ENCODE data around the gene ECHDC1. TPM values are rescaled to one million over a fixed set of nuclear protein-coding genes. Genes with fewer than 3 reads are reported as not detected.

Gene ECHDC1
- total and polyA plus RNA-seq, 2 of the 8 experiments (the other 6 are each of a cell fraction or from before 2014, with no cell fraction given): 11.3 to 60.5 TPM

DNA sequence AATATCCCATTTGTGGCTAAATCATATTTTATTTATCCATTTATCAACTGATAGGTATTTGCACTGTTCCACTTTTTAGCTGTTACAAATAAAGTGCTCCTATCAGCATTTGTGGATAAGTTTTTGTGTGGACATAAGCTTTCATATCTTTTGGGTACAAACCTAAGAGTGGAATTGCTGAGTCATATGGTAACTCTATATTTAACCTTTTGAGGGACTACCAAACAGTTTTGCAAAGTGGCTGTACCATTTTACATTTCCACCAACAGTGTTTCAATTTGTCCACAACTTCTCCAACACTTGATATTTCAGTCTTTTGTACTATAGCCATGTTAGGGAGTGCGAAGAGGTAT lies 23.6 kb upstream of the ECHDC1 start:
- CTCF ChIA-PET (ENCODE audit: partially characterized antibody): interaction anchor here (1.2 kb wide), 1 partner anchor 25 kb away, joined by 3 read pairs; no protein-coding TSS in a partner anchor
- POLR2A ChIA-PET (ENCODE audit: partially characterized antibody): no interaction called here
- WGBS, 2 experiments (ENCODE audit: extremely low coverage in 1 of 2, insufficient coverage in 1 of 2, insufficient read length in 1 of 2, insufficient replicate concordance in 2 of 2, low coverage in 1 of 2, low lambda C conversion rate in 2 of 2, missing lambda C conversion rate in 1 of 2): 90% methylated on average over 1 of the region's 1 CpG; no CpG with 5 or more reads in 1 of the 2 experiments
- Histone ChIP-seq H3K9ac (replicated peaks in 1 of 4; ENCODE audit: extremely low read depth in 1 of 4, low read depth in 3 of 4, low read length in 3 of 4) (no peak overlapping the region), H2AK5ac (ENCODE audit: low read depth, low read length) (no peak overlapping the region), H2BK15ac (ENCODE audit: low read length) (no peak overlapping the region), H3K18ac (ENCODE audit: extremely low read depth, low read length) (no peak overlapping the region), H3K27me3 (replicated peaks in 1 of 4; ENCODE audit: control insufficient read depth in 3 of 4, extremely low read depth in 1 of 4, insufficient read depth in 3 of 4, low read length in 3 of 4) (no peaks in the 10 kb centered on the region), H2BK12ac (ENCODE audit: low read depth, low read length) (no peak overlapping the region), H3K36me3 (ENCODE audit: control insufficient read depth in 2 of 4, insufficient read depth in 4 of 4, low read length in 3 of 4) (no peaks in the 10 kb centered on the region), H2AFZ (ENCODE audit: low read length) (no peak overlapping the region), H4K8ac (ENCODE audit: extremely low read depth, insufficient read depth, low read length) (no peak overlapping the region), H2BK120ac (replicated peaks; ENCODE audit: low read depth, low read length) (no peak overlapping the region), H3K79me2 (ENCODE audit: control insufficient read depth in 1 of 2, insufficient read depth in 2 of 2, low read length in 2 of 2) (no peaks in the 10 kb centered on the region; a peak in 1 of 4 replicates), H3K4ac (replicated peaks; ENCODE audit: insufficient read length, low read depth, low read length) (no peak overlapping the region), H3K56ac (replicated peaks; ENCODE audit: insufficient read length, low read depth, low read length) (no peak overlapping the region), H3K4me3 (ENCODE audit: extremely low read depth in 1 of 4, insufficient read depth in 2 of 4, low read depth in 3 of 4, low read length in 4 of 4) (no peak overlapping the region), H3K4me1 (replicated peaks in 1 of 4; ENCODE audit: control insufficient read depth in 3 of 4, insufficient read depth in 4 of 4, low read length in 3 of 4) (no peaks in the 10 kb centered on the region), H4K91ac (replicated peaks; ENCODE audit: insufficient read length, low read length) (no peak overlapping the region), H3K79me1 (ENCODE audit: low read depth, low read length) (no peaks in the 10 kb centered on the region), H3K9me3 (ENCODE audit: insufficient read depth in 2 of 2, low read depth in 1 of 2, low read length in 1 of 2) (no peaks in the 10 kb centered on the region), H3K27ac (ENCODE audit: low read depth, low read length) (no peak overlapping the region), H4K5ac (ENCODE audit: insufficient read length, low read depth, low read length) (no peak overlapping the region), H4K20me1 (replicated peaks in 1 of 2; ENCODE audit: control insufficient read depth in 1 of 2, insufficient read depth in 2 of 2, low read length in 2 of 2) (no peaks in the 10 kb centered on the region), H3K4me2 (ENCODE audit: insufficient read depth in 1 of 2, low read depth in 2 of 2, low read length in 2 of 2) (no peak overlapping the region), H3K23me2 (ENCODE audit: low read depth, low read length) (no peaks in the 10 kb centered on the region), H2BK5ac (ENCODE audit: low read depth, low read length) (no peak overlapping the region), H2BK20ac (ENCODE audit: low read length) (no peak overlapping the region), H3K14ac (ENCODE audit: insufficient read length) (no peak overlapping the region), H3K23ac (ENCODE audit: insufficient read length) (no peak overlapping the region)
- FAIRE-seq (no peak), DNase-seq (ENCODE audit: low read depth in 1 of 2, low spot score in 2 of 2) (no peak)
- no peak for TF ChIP-seq RAD21 (IDR thresholded peaks at IDR 0.05 in 1 of 2, conservative IDR thresholded peaks at IDR 0.05 in 1 of 2; ENCODE audit: low read depth in 2 of 2, low read length in 2 of 2)
- no peak for TF ChIP-seq JUN (IDR thresholded peaks at IDR 0.05; ENCODE audit: low read depth, low read length)
- TF ChIP-seq JUND (IDR thresholded peaks at IDR 0.05; ENCODE audit: low read length): no peak
- no peak for TF ChIP-seq TEAD4 (IDR thresholded peaks at IDR 0.05; ENCODE audit: low read depth, low read length)
- TF ChIP-seq SP4 (IDR thresholded peaks at IDR 0.05; ENCODE audit: low read length): no peak
- TF ChIP-seq KDM5A (IDR thresholded peaks at IDR 0.05; ENCODE audit: low read length): no peak
- no peak for TF ChIP-seq TAF1 (IDR thresholded peaks at IDR 0.05; ENCODE audit: low read depth, low read length)
- TF ChIP-seq CBX8 (IDR thresholded peaks at IDR 0.05; ENCODE audit: borderline replicate concordance, low read depth, low read length): no peak
- TF ChIP-seq POU5F1 (IDR thresholded peaks at IDR 0.05; ENCODE audit: low read depth, low read length): no peak
- TF ChIP-seq HDAC2 (IDR thresholded peaks at IDR 0.05; ENCODE audit: borderline replicate concordance in 1 of 2, low read depth in 2 of 2, low read length in 2 of 2): no peak
